ENCODE measurements around the gene UBE4A.

UBE4A gene

DNA sequence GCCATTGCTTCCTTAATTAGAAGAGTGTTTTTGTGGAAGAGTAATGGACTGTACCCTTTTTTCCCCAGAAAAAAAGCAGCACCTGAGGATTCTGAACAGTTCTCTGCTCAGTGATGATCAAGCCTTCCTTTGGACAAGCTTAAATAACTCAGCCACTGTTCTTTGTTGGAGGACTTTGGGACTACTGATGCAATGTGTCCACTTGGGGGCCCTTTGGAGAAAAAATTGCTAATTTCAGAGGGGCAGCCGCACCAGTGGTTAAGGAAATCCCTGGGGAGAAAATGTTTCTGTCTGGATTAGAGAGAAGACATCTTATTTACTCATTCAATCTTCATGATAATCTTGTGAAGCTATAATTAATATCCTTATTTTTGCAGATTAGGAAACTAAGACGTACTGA, 71.6 kb downstream of the UBE4A start:
- no peaks in the 10 kb centered on the region for H3K27me3 ChIP-seq (ENCODE audit: insufficient read depth, poor library complexity, severe bottlenecking)
- no peak for DNase-seq (ENCODE audit: low read depth in 1 of 2, low spot score in 1 of 2)
- TF ChIP-seq POLR2AphosphoS5 (IDR thresholded peaks at IDR 0.05; ENCODE audit: low read depth) (no peak), GABPA (IDR thresholded peaks at IDR 0.05; ENCODE audit: low read depth) (no peak), SPI1 (IDR thresholded peaks at IDR 0.05; ENCODE audit: borderline replicate concordance, low read depth) (no peak), CTCF (IDR thresholded peaks at IDR 0.05; ENCODE audit: insufficient read depth, low read length) (no peak), REST (IDR thresholded peaks at IDR 0.05; ENCODE audit: insufficient replicate concordance, low read depth) (no peak)

GRCh38 chr11:118434123-118434552, 74.7 kb downstream of the UBE4A start:
- TF ChIP-seq REST (IDR thresholded peaks at IDR 0.05; ENCODE audit: insufficient replicate concordance, low read depth) (no peak), GABPA (IDR thresholded peaks at IDR 0.05; ENCODE audit: low read depth) (no peak), CTCF (IDR thresholded peaks at IDR 0.05; ENCODE audit: insufficient read depth, low read length) (no peak), SPI1 (IDR thresholded peaks at IDR 0.05; ENCODE audit: borderline replicate concordance, low read depth) (no peak), POLR2AphosphoS5 (IDR thresholded peaks at IDR 0.05; ENCODE audit: low read depth) (no peak)
- DNase-seq (ENCODE audit: low read depth in 1 of 2, low spot score in 1 of 2), result no peak
- H3K27me3 ChIP-seq (ENCODE audit: insufficient read depth, poor library complexity, severe bottlenecking), result no peaks in the 10 kb centered on the region
- H3K4me3 ChIP-seq (replicated peaks; ENCODE audit: insufficient read depth, low read length), result no peak overlapping the region
- H3K27ac ChIP-seq (replicated peaks), result no peak overlapping the region

More for the DNA sequence above, 71.6 kb downstream of the UBE4A start:
- Histone ChIP-seq H3K27ac (replicated peaks) (no peak overlapping the region), H3K4me3 (replicated peaks; ENCODE audit: insufficient read depth, low read length) (no peak overlapping the region)

GRCh38 chr11:118434553-118435289, 75.3 kb downstream of the UBE4A start:
- DNase-seq (ENCODE audit: low read depth in 1 of 2, low spot score in 1 of 2), result peak in 1 of 2 experiments; percentile 25
- no peaks in the 10 kb centered on the region for H3K27me3 ChIP-seq (ENCODE audit: insufficient read depth, poor library complexity, severe bottlenecking)
- TF ChIP-seq CTCF (IDR thresholded peaks at IDR 0.05; ENCODE audit: insufficient read depth, low read length) (no peak), GABPA (IDR thresholded peaks at IDR 0.05; ENCODE audit: low read depth) (no peak), REST (IDR thresholded peaks at IDR 0.05; ENCODE audit: insufficient replicate concordance, low read depth) (peak; percentile 93)
- peak overlapping the region; percentile 65 for H3K4me3 ChIP-seq (replicated peaks; ENCODE audit: insufficient read depth, low read length)
- H3K27ac ChIP-seq (replicated peaks), result peak overlapping the region; percentile 79

All from HL-60 (cell line).